HG02678 (cell line): ENCODE data around the gene GPER1.
"Not testable (repeated sequence)": the region's sequence is repeated elsewhere in the genome, so short reads cannot be mapped to it uniquely, and the experiment has no call there.

Source experiments
- ATAC-seq: cut with Tn5 transposase; IDR thresholded peaks from one replicate; pipeline ENCODE4 v1.9.1; 2021; ENCODE audit warnings: mild to moderate bottlenecking, moderate library complexity; ENCODE audit not compliant: unreplicated experiment

GPER1 gene

DNA sequence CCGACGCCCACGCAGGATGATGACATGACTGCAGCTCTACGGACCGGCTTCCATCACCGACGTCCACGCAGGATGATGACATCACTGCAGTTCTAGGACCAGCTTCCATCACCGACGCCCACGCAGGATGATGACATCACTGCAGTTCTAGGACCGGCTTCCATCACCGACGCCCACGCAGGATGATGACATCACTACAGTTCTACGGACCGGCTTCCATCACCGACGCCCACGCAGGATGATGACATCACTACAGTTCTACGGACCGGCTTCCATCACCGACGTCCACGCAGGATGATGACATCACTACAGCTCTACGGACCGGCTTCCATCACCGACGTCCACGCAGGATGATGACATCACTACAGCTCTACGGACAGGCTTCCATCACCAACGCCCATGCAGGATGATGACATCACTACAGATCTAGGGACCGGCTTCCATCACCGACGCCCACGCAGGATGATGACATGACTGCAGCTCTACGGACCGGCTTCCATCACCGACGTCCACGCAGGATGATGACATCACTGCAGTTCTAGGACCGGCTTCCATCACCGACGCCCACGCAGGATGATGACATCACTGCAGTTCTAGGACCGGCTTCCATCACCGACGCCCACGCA is 28.6 kb downstream of the GPER1 start:
- not testable (repeated sequence) for ATAC-seq

DNA sequence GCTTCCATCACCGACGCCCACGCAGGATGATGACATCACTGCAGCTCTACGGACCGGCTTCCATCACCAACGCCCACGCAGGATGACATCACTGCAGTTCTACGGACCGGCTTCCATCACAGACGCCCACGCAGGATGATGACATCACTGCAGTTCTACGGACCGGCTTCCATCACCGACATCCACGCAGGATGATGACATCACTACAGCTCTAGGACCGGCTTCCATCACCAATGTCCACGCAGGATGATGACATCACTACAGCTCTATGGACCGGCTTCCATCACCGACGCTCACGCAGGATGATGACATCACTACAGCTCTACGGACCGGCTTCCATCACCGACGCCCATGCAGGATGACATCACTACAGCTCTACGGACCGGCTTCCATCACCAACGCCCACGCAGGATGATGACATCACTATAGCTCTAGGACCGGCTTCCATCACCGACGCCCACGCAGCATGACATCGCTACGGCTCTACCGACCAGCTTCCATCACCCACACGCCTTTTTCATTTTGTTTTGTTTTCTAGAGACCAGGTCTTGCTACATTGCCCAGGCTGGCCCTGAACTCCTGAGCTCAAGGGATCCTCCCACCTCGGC is 29.5 kb downstream of the GPER1 start:
- no peak for ATAC-seq

DNA sequence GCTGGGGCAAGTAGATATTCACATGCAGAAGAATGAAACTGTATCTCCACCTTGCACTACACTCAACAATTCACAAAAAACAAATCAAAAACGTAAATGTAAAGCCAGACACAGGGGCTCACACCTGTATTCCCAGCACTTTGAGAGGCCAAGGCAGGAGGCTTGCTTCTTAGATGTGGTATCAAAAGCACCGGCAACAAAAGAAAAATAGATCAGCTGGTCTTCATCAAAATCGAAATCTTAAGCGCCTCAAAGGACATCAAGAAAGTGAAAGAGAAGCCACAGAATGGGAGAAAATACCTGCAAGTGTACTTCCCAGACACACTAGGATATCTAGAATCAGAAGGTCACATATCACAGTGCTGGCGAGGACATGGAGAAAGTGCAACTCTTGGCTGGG is 31.3 kb downstream of the GPER1 start:
- no peak for ATAC-seq

DNA sequence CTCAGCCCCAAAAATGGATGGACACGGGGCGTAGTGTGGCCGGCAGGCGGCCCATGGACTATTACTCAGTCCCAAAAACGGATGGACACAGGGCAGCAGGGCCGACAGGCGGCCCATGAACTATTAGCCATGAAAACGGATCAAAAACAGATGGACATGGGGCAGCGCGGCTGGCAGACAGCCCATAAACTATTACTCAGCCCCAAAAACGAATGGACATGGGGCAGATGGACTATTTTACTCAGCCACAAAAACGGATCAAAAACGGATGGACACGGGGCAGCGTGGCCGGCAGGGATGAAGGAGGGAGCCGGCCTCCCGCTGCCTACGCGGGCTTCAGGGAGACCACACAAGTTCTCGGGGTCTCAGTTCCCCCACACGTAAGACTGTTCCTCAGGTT is 32.9 kb downstream of the GPER1 start:
- no peak for ATAC-seq

DNA sequence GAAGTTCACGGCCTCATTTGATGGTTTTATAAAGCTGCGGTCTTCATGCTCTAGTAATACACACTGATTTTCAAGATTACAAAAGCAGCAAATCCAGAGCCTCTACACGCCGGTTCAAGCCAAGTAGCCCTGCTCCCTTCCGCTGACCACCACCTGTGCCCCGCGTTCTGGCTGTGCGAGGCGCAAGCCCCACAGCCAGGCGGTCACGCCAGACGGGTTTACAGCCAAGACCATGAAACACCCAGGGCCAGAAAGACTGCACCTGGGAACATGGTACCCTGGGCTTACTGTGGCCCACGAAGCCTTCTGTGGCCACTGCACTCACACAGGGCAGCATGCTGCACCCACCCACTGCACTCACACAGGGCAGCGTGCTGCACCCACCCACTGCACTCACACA is 33.6 kb downstream of the GPER1 start:
- ATAC-seq: no peak

DNA sequence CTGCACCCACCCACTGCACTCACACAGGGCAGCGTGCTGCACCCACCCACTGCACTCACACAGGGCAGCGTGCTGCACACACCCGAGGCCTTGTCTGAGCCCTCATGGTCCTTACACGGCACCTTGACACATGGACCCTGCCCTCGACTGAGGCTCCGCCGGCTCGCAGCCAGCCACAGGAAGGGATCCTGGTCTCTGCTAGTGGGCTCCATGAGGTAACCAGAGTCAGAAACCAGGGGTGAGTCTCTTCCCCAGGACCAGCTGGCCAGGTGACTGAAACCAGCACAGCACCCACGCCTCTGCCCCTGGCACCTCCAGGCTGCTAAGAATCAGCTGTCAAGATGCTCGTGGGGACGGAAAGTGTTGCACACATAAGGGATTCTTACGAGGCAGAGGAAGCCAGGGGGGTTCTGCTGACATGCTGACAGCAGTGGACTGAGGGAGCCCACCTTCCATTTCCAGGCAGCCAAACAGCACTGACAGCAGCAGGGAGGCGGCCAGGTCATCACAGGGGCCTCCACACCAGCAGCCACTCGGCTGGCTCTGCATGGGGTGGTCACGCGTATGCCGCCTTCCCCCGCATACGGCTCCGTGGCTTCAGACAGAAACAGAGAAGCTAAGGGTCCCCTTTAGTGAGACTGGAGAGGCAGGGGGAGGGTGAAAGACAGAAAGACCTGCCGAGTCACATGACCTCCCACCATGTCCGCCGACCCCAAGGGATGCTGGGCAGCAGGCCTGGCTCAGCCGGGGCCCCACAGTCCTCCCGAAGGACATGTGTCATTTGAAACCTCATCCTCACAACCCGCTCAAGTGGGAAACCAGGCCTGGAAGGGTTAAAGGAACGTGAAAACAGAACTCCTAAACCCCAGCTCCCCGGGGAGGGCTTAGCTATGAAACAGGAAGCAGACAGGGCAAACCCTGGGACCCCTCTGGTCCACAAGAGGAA is 34.2 kb downstream of the GPER1 start:
- no peak for ATAC-seq

DNA sequence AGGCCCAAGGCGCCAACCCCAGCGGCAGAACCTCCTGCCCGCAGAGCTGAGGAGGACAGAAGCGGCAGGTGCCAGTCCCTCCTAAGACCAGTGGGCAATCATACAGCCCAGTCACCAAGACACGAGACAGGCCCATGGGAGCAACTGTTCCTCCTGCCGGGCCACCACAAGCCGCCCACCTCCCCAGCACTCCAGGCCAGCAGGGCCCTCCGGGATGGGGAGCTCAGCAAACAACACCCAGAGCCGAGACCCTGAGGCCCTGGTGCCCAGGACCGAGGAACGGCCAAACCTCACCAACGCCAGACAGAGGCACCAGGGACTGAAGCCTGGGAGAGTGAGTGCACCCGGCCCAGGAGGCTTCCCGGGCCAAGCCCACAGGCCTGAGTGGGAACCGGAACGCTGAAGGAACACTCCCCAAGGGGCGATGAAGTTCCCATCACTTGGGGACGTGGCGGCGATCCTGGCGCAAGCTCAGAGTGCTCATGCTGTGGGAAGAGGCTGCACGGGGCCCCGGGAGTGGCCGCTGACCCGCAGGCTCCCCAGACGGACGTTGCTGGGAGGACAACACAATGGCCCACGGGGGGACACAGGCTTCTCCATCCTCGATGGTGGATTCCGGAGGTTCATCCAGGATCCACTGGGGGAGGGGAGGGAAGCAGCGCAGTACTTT is 35.1 kb downstream of the GPER1 start:
- ATAC-seq: no peak

DNA sequence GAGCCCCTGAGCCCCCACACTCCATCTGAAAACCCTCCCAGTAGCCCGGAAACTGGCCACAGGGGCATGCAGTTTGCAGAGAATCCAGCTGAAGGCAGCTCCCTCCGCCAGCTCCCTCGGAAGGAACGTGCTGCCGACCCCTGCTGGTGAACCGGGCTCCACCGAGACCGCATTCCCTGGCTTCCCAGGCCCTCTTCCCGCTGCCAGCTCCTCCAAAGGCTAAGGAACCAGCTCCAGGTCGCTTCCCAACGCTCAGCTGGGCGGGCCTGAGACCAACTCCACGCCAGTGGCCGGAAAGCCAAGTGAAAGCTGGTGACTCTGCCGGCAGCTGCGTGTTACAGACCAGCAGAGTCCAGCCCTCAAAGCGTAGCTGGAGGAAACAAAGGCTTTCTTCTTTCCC is 35.8 kb downstream of the GPER1 start:
- no peak for ATAC-seq

DNA sequence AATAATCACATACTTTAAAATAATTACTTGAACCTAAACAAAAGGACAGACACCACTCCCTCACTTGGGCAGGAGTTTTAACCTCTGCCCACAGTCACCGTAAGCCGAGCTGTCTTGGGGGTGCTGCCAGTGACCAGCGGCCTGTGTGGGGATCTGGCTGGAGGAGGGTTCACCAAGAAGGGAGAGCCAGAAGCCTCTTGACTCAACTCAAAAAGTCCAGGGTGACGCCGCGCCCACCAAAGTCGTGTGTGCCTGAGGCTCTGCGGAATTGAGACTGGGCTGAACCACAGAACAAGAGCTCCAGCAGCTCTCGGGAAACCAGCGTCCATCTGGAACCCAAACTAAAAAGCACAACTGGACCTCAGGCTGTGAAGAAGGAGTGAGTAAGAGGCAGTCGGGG is 36.3 kb downstream of the GPER1 start:
- no peak for ATAC-seq

DNA sequence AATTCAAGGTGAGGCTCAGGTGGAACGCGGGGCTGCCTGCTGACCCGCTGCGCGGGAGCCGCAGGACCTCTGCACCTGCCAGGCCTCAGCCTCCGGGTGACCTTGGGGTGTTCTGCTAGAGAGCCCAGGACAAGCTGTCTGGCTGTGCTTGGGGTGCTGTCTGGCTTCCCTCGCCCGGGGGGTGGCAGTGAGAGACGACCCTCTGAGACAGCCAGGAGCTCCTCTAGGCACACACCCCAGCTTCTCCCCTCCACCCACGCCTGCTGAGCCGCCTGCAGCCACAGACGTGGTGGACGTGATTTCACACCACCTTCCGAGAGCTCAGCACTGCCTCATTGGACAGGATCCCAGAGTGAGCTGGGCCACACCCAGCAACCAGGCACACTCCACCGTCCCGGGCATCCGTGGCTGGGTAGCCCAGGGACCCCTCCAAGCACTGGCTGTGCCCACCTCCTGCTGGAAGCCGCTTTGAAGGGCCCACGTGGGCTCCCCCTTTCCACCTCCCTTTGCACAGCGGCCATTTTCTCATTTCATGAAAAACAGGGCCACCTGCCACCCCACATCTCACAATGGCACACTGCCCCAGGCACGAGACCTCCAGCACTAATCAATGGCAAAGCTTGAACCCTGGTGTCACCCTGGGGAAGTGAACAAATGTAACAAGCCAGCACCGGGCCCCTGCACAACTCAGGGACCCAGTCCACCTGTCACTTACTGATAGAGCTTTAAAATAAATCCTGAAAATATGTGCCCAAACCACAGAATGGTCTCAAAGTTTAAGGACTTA is 37.1 kb downstream of the GPER1 start:
- no peak for ATAC-seq

DNA sequence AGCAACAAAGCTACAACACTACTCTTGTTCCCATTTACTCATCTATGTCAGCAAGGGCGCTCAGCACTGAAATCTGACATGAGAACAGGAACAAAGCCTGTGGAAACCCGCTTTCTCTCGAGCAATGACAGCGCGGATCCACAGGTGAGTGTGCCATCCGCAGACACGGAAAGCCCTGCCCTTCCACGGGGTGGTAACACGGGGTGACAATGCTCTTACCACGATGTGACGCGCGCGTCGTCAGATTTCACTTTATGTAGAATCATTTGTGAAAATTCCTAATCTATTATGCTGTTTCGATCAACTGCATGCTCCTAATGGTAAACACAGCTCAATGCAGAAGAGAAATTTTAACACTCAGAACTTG is 37.7 kb downstream of the GPER1 start:
- no peak for ATAC-seq

DNA sequence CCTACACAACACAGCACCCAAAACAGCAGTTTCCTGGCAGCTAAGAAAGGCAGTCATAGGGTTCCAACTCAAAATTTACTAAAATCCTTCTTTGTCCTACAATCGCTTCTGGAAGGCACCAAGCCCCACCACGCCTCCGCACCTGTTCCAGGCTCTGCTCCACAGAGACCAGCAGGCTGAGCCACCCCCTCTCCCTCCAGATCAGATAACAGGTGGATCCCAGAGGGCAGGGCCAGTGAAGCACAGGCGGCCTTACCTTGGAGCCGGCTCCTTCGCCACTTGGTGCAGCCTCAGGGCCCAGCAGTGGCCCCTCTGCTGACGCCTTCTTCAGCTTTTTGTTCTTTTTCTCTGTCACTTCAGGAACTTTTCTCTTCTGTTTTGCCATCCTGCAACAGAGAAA is 39.1 kb downstream of the GPER1 start:
- ATAC-seq: no peak

DNA sequence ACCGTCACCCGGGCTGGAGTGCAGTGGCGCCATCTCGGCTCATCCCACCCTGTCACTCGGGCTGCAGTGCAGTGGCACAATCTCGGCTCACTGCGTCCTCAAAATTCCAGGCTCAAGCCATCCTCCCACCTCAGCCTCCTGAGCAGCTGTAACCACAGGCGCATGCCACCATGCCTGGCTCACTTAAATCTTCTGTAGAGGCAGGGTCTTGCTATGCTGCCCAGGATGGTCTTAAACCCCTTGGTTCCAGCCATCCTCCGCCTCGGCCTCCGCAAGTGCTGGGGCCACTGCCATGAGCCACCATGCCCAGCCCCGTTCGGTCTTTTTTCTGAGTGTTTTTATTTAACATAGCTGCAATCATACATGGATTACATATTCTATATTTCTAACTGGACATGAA is 41.5 kb downstream of the GPER1 start:
- no peak for ATAC-seq

DNA sequence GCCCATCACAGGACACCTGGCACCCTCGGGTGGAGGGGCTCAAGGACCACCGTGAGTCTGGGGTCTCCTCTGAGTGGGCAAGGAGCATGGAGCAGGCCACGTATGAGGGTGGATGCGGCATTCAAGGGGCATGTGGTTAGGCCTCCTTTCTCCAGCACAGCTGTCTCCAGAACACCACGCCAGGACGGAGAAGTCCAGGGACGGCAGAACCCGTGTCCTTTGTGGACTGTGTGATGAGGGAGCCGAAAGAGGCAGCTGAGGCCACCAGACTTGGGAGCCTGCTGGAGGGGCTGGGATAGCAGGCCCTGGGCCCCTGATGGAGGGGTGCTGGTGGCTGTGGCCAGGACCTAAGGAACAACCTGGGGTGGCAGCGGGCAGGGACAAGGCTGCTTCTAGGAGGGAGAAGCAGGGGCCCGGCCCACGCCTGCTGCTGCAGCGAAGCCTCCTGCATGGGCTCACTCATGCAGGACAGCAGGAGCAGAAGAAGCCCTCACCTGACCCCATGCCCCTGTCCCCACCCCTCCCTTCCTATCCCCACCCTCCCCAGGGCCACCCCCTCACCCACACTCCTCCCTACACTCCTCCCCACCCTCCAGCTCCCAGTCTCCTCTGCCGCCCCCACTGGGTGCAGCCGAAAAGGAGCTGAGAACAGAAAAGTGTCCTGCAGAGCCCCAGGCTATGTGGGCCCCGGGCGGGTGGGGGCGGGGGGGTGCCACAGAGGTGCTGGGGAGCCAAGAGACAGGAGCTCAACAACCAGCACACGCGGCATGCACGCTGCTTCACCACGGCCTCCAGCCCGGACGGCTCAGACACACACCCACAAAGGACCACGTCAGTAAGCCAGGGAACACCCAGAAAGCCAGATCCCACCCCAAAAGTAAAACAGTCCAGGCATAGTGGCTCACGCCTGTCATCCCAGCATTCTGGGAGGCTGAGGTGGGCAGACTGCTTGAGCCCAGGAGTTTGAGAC is 42.4 kb downstream of the GPER1 start:
- no peak for ATAC-seq

DNA sequence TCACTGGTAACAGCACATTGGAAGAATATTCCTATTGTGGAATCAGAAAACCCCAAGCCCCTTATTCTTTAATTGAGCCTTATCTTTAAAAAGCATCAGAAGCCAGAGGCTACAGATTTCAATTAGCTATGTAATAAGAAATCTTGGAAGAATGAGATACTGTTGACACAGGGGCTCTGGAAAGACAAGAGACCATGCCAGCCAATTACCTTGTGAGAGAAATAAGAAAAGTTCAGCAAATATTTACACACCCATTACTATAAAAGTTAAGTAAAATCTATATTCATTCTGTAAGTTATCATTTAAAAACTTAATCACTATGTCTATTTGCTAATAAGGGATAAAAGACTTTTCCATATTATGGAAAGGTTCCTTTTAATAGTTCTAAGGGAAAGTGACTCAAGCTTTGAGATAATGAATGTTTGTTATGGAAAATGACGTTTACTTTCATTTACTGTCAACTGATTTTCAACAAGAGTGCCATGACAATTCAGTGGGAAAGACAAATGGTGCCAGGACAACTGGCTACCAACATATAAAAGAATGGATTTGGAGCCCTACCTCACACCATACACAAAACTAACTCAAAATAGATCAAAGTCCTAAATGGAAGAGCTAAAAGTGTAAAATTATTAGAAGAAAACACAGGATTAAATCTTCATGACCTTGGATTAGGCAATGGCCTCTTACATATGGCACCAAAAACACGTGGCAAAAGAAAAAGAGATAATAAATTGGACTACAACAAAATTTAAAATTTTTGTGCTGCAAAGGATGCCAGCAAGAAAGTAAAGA is 43.8 kb downstream of the GPER1 start:
- no peak for ATAC-seq

DNA sequence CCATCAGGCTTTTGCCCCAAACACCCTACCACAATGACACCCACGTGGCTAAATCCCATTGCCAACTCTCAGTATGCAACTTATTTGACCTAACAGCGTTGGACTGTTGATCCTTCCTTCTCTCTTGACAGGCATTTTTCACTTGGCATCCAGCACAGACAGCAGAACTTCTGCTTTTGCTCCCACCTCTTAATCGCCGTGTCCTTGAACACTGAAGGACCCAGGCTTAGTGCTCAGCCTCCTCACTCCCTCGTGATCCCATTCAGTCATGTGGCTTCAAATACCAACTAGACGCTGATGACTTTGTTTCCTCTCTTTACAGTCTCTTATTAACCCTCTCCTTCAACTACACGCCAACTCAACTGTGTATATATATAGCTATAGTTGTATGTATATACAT is 47.0 kb downstream of the GPER1 start:
- no peak for ATAC-seq

DNA sequence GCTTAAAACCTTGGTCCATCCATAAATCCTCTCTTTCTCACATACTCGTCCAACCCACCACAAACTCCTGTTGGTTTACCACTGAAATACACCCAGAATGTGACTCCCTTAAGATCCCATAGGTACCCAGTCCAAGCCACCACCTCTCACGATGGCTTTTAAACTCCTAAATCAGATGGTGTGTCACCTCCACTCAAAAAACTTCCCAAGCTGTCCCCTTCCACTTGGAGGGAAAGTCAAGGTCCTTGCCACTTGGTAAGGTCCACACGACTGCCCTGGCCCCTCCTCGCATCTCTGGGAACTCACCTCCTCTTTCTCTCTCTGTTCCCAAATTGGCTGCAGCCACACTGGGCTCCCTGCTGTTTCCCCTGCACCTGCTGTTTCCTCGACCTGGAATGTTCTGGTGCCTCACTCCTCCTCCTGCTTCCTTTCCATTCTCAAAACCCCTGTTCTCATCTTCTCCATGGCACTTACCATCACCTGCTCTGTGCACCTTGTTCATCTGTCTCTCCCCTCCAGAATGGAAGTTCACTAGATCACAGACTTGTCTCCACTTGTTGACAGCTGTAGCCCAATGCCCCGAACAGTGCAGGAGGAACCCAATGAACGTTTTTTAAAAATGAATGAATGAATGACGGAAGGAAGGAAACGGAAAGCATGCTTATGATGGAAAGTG is 49.1 kb downstream of the GPER1 start:
- no peak for ATAC-seq

DNA sequence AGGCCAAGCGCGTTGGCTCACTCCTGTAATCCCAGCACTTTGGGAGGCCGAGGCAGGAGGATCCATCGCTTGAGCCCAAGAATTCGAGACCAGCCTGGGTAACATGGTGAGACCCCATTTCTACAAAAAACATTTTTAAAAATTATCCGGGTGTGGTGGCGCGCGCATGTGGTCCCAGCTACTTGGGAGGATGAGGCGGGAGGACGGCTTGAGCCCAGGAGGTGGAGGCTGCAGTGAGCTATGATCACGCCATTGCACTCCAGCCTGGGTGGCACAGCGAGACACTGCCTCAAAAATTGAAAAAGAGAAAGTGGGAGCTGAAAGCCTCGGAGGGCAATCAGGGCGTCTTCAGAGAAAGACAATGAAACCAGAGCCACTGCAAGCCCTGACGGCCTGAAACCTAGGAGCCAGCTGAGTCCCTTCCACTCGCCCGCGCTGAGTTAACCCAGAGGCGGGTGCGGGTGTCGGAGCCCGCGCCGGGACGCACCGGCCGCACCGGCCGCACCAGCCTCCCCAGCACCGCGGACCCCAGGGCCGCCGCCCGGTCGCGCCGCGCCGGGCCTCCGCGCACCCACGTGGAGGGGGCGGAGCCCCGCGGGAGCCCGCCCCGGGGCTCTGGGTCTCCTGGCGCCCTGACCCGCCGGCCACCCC is 49.7 kb downstream of the GPER1 start:
- ATAC-seq: peak; percentile 64
